AG10803 (cell line): ENCODE data around the gene MARK2.

Experiments
- DNase-seq: peaks from one replicate; pipeline ENCODE4 v3.0.0; 2010; ENCODE audit warnings: low read depth
- H3K4me3 ChIP-seq: 2 replicates; pipeline ENCODE4 v1.5.1; 2011; ENCODE audit warnings: mild to moderate bottlenecking, low read length, control low read depth
- CTCF ChIP-seq: conservative IDR thresholded peaks from 2 replicates; pipeline ENCODE4 v1.5.1; 2011; ENCODE audit warnings: mild to moderate bottlenecking, low read length, control low read depth, inconsistent platforms

The MARK2 gene

GRCh38 chr11:63871962-63872799, 33.3 kb downstream of the MARK2 start:
- peak; percentile 61 for TF ChIP-seq CTCF

GRCh38 chr11:63872800-63873197, 33.9 kb downstream of the MARK2 start:
- TF ChIP-seq CTCF: no peak
- no peak overlapping the region for H3K4me3 ChIP-seq
- no peak for DNase-seq

More at GRCh38 chr11:63871962-63872799, 33.3 kb downstream of the MARK2 start:
- H3K4me3 ChIP-seq: no peak overlapping the region
- peak; percentile 97 for DNase-seq

- TF ChIP-seq CTCF: no peak
- H3K4me3 ChIP-seq: no peak overlapping the region
- no peak for DNase-seq
Observed at GRCh38 chr11:63873311-63873710, 34.4 kb downstream of the MARK2 start.

- no peak overlapping the region for H3K4me3 ChIP-seq
- TF ChIP-seq CTCF: no peak
- no peak for DNase-seq
Observed at GRCh38 chr11:63874511-63874910, 35.6 kb downstream of the MARK2 start.

- DNase-seq: no peak
- H3K4me3 ChIP-seq: no peak overlapping the region
- TF ChIP-seq CTCF: no peak
Observed at GRCh38 chr11:63875506-63876065, 36.7 kb downstream of the MARK2 start.

GRCh38 chr11:63876616-63877015, 37.7 kb downstream of the MARK2 start:
- no peak for DNase-seq
- TF ChIP-seq CTCF: no peak

More at GRCh38 chr11:63876616-63877015, 37.7 kb downstream of the MARK2 start:
- H3K4me3 ChIP-seq: no peak overlapping the region
